Rectal smooth muscle tissue (tissue), 1 donor: Measurements from ENCODE around the gene TXNDC5.
"Not testable (repeated sequence)": the region's sequence is repeated elsewhere in the genome, so short reads cannot be mapped to it uniquely, and the experiment has no call there.

Experiments used
- H3K27ac ChIP-seq: one replicate; pipeline ENCODE4 v1.7.0; 2013; ENCODE audit warnings: low read depth, low read length, inconsistent platforms
- H3K27me3 ChIP-seq: one replicate; pipeline ENCODE4 v1.7.0; 2013; ENCODE audit warnings: low read length; ENCODE audit not compliant: control insufficient read depth, insufficient read depth
- H3K36me3 ChIP-seq: one replicate; pipeline ENCODE4 v1.7.0; 2013; ENCODE audit warnings: low read length; ENCODE audit not compliant: control insufficient read depth, insufficient read depth
- H3K4me1 ChIP-seq: one replicate; pipeline ENCODE4 v1.7.0; 2013; ENCODE audit warnings: low read length; ENCODE audit not compliant: control insufficient read depth, insufficient read depth
- H3K4me3 ChIP-seq: one replicate; pipeline ENCODE4 v1.7.0; 2013; ENCODE audit warnings: low read length
- H3K9ac ChIP-seq: one replicate; pipeline ENCODE4 v1.7.0; 2013; ENCODE audit warnings: low read length

The TXNDC5 gene

GRCh38 chr6:7900621-7901020 lies 10.0 kb downstream of the TXNDC5 start:
- H3K9ac ChIP-seq = peak overlapping the region; percentile 38
- H3K27ac ChIP-seq = no peak overlapping the region
- peaks cover 27% of the 10 kb centered on the region for H3K36me3 ChIP-seq
- H3K27me3 ChIP-seq = no peaks in the 10 kb centered on the region
- no peak overlapping the region for H3K4me3 ChIP-seq
- no peaks in the 10 kb centered on the region for H3K4me1 ChIP-seq

- Histone ChIP-seq H3K9ac (no peak overlapping the region), H3K36me3 (peaks cover 27% of the 10 kb centered on the region), H3K4me3 (no peak overlapping the region), H3K27ac (no peak overlapping the region), H3K4me1 (no peaks in the 10 kb centered on the region), H3K27me3 (no peaks in the 10 kb centered on the region)
Measured at GRCh38 chr6:7899889-7900213, 10.7 kb downstream of the TXNDC5 start.

GRCh38 chr6:7899101-7899888 lies 11.3 kb downstream of the TXNDC5 start:
- Histone ChIP-seq H3K27me3 (no peaks in the 10 kb centered on the region), H3K4me3 (no peak overlapping the region), H3K9ac (no peak overlapping the region), H3K36me3 (peaks cover 27% of the 10 kb centered on the region), H3K4me1 (no peaks in the 10 kb centered on the region), H3K27ac (no peak overlapping the region)

GRCh38 chr6:7898193-7898586 lies 12.4 kb downstream of the TXNDC5 start:
- H3K36me3 ChIP-seq = peaks cover 29% of the 10 kb centered on the region
- not testable (repeated sequence) for H3K9ac ChIP-seq, H3K4me1 ChIP-seq, H3K4me3 ChIP-seq, H3K27ac ChIP-seq, H3K27me3 ChIP-seq

GRCh38 chr6:7897461-7898192 lies 13.0 kb downstream of the TXNDC5 start:
- H3K4me1 ChIP-seq = no peaks in the 10 kb centered on the region
- no peak overlapping the region for H3K27ac ChIP-seq
- no peaks in the 10 kb centered on the region for H3K27me3 ChIP-seq
- peaks cover 28% of the 10 kb centered on the region for H3K36me3 ChIP-seq
- H3K9ac ChIP-seq = no peak overlapping the region
- no peak overlapping the region for H3K4me3 ChIP-seq

- Histone ChIP-seq H3K27me3 (no peaks in the 10 kb centered on the region), H3K4me1 (no peaks in the 10 kb centered on the region), H3K36me3 (peaks cover 22% of the 10 kb centered on the region), H3K4me3 (no peak overlapping the region), H3K27ac (no peak overlapping the region), H3K9ac (no peak overlapping the region)
Measured at GRCh38 chr6:7896465-7896987, 14.1 kb downstream of the TXNDC5 start.

GRCh38 chr6:7895125-7895423 lies 15.5 kb downstream of the TXNDC5 start:
- no peak overlapping the region for H3K27ac ChIP-seq
- no peak overlapping the region for H3K9ac ChIP-seq
- no peaks in the 10 kb centered on the region for H3K4me1 ChIP-seq
- no peaks in the 10 kb centered on the region for H3K27me3 ChIP-seq
- no peak overlapping the region for H3K4me3 ChIP-seq
- H3K36me3 ChIP-seq = peaks cover 24% of the 10 kb centered on the region

GRCh38 chr6:7894262-7895124 lies 16.1 kb downstream of the TXNDC5 start:
- peaks cover 24% of the 10 kb centered on the region for H3K36me3 ChIP-seq

GRCh38 chr6:7893342-7893741 lies 17.2 kb downstream of the TXNDC5 start:
- no peaks in the 10 kb centered on the region for H3K27me3 ChIP-seq
- H3K27ac ChIP-seq = no peak overlapping the region
- no peak overlapping the region for H3K9ac ChIP-seq
- no peak overlapping the region for H3K4me3 ChIP-seq
- H3K36me3 ChIP-seq = peaks cover 27% of the 10 kb centered on the region
- no peaks in the 10 kb centered on the region for H3K4me1 ChIP-seq

More at GRCh38 chr6:7894262-7895124, 16.1 kb downstream of the TXNDC5 start:
- H3K27me3 ChIP-seq = no peaks in the 10 kb centered on the region
- H3K4me1 ChIP-seq = no peaks in the 10 kb centered on the region
- H3K9ac ChIP-seq = no peak overlapping the region
- no peak overlapping the region for H3K4me3 ChIP-seq
- H3K27ac ChIP-seq = no peak overlapping the region

- not testable (repeated sequence) for H3K4me1 ChIP-seq, H3K4me3 ChIP-seq, H3K27me3 ChIP-seq, H3K9ac ChIP-seq, H3K27ac ChIP-seq
- peaks cover 32% of the 10 kb centered on the region for H3K36me3 ChIP-seq
Measured at GRCh38 chr6:7892367-7892766, 18.2 kb downstream of the TXNDC5 start.

GRCh38 chr6:7891078-7891872 lies 19.3 kb downstream of the TXNDC5 start:
- H3K36me3 ChIP-seq = peaks cover 40% of the 10 kb centered on the region
- no peak overlapping the region for H3K9ac ChIP-seq
- H3K4me3 ChIP-seq = no peak overlapping the region
- no peaks in the 10 kb centered on the region for H3K27me3 ChIP-seq
- no peak overlapping the region for H3K27ac ChIP-seq
- no peaks in the 10 kb centered on the region for H3K4me1 ChIP-seq
